ENCODE measurements around the gene SFTPB.
A peak's percentile ranks its signal among the peaks of the same experiment; 100 is the strongest.

SFTPB gene

GRCh38 chr2:85703329-85703728 is 35.3 kb upstream of the SFTPB start:
- H3K27ac ChIP-seq = peak overlapping the region; percentile 80
- no peak for DNase-seq (ENCODE audit: low read depth, low spot score)

- no peak for DNase-seq (ENCODE audit: low read depth, low spot score)
- H3K27ac ChIP-seq = peak overlapping the region; percentile 80
These were observed 34.8 kb upstream of the SFTPB start for GRCh38 chr2:85702800-85703199.

GRCh38 chr2:85702172-85702571 is 34.2 kb upstream of the SFTPB start:
- DNase-seq (ENCODE audit: low read depth, low spot score) = no peak
- peak overlapping the region; percentile 80 for H3K27ac ChIP-seq

GRCh38 chr2:85699325-85699724 is 31.3 kb upstream of the SFTPB start:
- DNase-seq (ENCODE audit: low read depth, low spot score) = no peak
- H3K27ac ChIP-seq = no peak overlapping the region

GRCh38 chr2:85698880-85699254 is 30.9 kb upstream of the SFTPB start:
- no peak overlapping the region for H3K27ac ChIP-seq
- no peak for DNase-seq (ENCODE audit: low read depth, low spot score)

- H3K27ac ChIP-seq = no peak overlapping the region
- no peak for DNase-seq (ENCODE audit: low read depth, low spot score)
These were observed 30.3 kb upstream of the SFTPB start for GRCh38 chr2:85698184-85698879.

- no peak for DNase-seq (ENCODE audit: low read depth, low spot score)
- no peak overlapping the region for H3K27ac ChIP-seq
These were observed 29.7 kb upstream of the SFTPB start for GRCh38 chr2:85697716-85698115.

GRCh38 chr2:85697096-85697495 is 29.1 kb upstream of the SFTPB start:
- no peak for DNase-seq (ENCODE audit: low read depth, low spot score)

GRCh38 chr2:85695691-85696668 is 28.0 kb upstream of the SFTPB start:
- DNase-seq (ENCODE audit: low read depth, low spot score) = no peak
- H3K27ac ChIP-seq = no peak overlapping the region

More at GRCh38 chr2:85697096-85697495, 29.1 kb upstream of the SFTPB start:
- no peak overlapping the region for H3K27ac ChIP-seq

GRCh38 chr2:85695121-85695520 is 27.1 kb upstream of the SFTPB start:
- no peak overlapping the region for H3K27ac ChIP-seq
- DNase-seq (ENCODE audit: low read depth, low spot score) = no peak

- DNase-seq (ENCODE audit: low read depth, low spot score) = no peak
- no peak within 1 kb of the TSS for H3K27ac ChIP-seq
These were observed 26.3 kb upstream of the SFTPB start, which contains the start of gene GNLY for GRCh38 chr2:85694052-85695025. GNLY (plus strand) TSS chr2:85694358; CDS start chr2:85694419, 61 bp downstream.

- H3K27ac ChIP-seq = no peak overlapping the region
- DNase-seq (ENCODE audit: low read depth, low spot score) = no peak
These were observed 24.1 kb upstream of the SFTPB start for GRCh38 chr2:85692039-85692645.

GRCh38 chr2:85690932-85691331 is 22.9 kb upstream of the SFTPB start:
- no peak overlapping the region for H3K27ac ChIP-seq
- DNase-seq (ENCODE audit: low read depth, low spot score) = no peak

GRCh38 chr2:85684806-85685205 is 16.8 kb upstream of the SFTPB start:
- no peak for DNase-seq (ENCODE audit: low read depth, low spot score)
- H3K27ac ChIP-seq = no peak overlapping the region

GRCh38 chr2:85684380-85684779 is 16.4 kb upstream of the SFTPB start:
- H3K27ac ChIP-seq = no peak overlapping the region
- DNase-seq (ENCODE audit: low read depth, low spot score) = no peak

GRCh38 chr2:85682378-85682777 is 14.4 kb upstream of the SFTPB start:
- DNase-seq (ENCODE audit: low read depth, low spot score) = no peak
- H3K27ac ChIP-seq = no peak overlapping the region

- H3K27ac ChIP-seq = no peak overlapping the region
- DNase-seq (ENCODE audit: low read depth, low spot score) = no peak
These were observed 13.8 kb upstream of the SFTPB start for GRCh38 chr2:85681776-85682175.

GRCh38 chr2:85681372-85681763 is 13.4 kb upstream of the SFTPB start:
- DNase-seq (ENCODE audit: low read depth, low spot score) = no peak
- peak overlapping the region; percentile 48 for H3K27ac ChIP-seq

GRCh38 chr2:85680707-85681371 is 12.8 kb upstream of the SFTPB start:
- H3K27ac ChIP-seq = peak overlapping the region; percentile 48
- DNase-seq (ENCODE audit: low read depth, low spot score) = no peak

Data from epithelial cell of prostate (primary cell).